Smooth muscle cell (in vitro differentiated cells): ENCODE data around the gene HCRTR1. TPM values are rescaled to one million over a fixed set of nuclear protein-coding genes. Genes with fewer than 3 reads are reported as not detected.

Source experiments
- DNase-seq: peaks from one replicate; lab custom pipeline; 2025; ENCODE audit not compliant: unreplicated experiment; lab: John Stamatoyannopoulos, UW
- H2AFZ ChIP-seq: fragments of 200-600 bp; sonication (generic); 2 replicates; pipeline ENCODE4 v1.6.0; 2016; ENCODE audit warnings: antibody characterized with exemption, low read depth, mild to moderate bottlenecking
- H3F3A ChIP-seq: fragments of 200-600 bp; sonication (generic); 2 replicates; pipeline ENCODE4 v1.6.0; 2017; ENCODE audit warnings: antibody characterized with exemption, low read depth
- H3K27ac ChIP-seq: fragments of 200-600 bp; sonication (generic); 2 replicates; pipeline ENCODE4 v1.5.1; 2016; ENCODE audit warnings: low read depth, mild to moderate bottlenecking
- H3K27me3 ChIP-seq: fragments of 200-600 bp; sonication (generic); 2 replicates; pipeline ENCODE4 v1.6.1; 2016; ENCODE audit warnings: low read depth, mild to moderate bottlenecking
- H3K36me3 ChIP-seq: fragments of 200-600 bp; sonication (generic); 2 replicates; pipeline ENCODE4 v1.5.1; 2016; ENCODE audit warnings: low read depth
- H3K4me1 ChIP-seq: fragments of 200-600 bp; sonication (generic); 2 replicates; pipeline ENCODE4 v1.5.1; 2016; ENCODE audit warnings: low read depth
- H3K4me2 ChIP-seq: fragments of 200-600 bp; sonication (generic); 2 replicates; pipeline ENCODE4 v1.6.0; 2016; ENCODE audit warnings: mild to moderate bottlenecking
- H3K4me3 ChIP-seq: fragments of 200-600 bp; sonication (generic); 2 replicates; pipeline ENCODE4 v1.5.1; 2016; ENCODE audit warnings: mild to moderate bottlenecking
- H3K79me2 ChIP-seq: fragments of 200-600 bp; sonication (generic); 2 replicates; pipeline ENCODE4 v1.6.0; 2016; ENCODE audit warnings: low read depth, mild to moderate bottlenecking
- H3K9ac ChIP-seq: fragments of 200-600 bp; sonication (generic); 2 replicates; pipeline ENCODE4 v1.6.0; 2016; ENCODE audit warnings: low read depth
- H3K9me3 ChIP-seq: fragments of 200-600 bp; sonication (generic); replicated peaks from 2 replicates; pipeline ENCODE4 v1.5.1; 2016; ENCODE audit warnings: low read depth
- H4K20me1 ChIP-seq: fragments of 200-600 bp; sonication (generic); 2 replicates; pipeline ENCODE4 v1.6.0; 2016; ENCODE audit warnings: low read depth
- WGBS: methylation state at CpG from one replicate; pipeline ENCODE4 v1.1.7; 2016; ENCODE audit warnings: low lambda C conversion rate; 5-methylcytosine and 5-hydroxymethylcytosine counted together
- polyA plus RNA-seq: library from polyadenylated mRNA; unstranded; fragments of >200 nt; fragmentation: Nextera tagmentation; extraction: Ambion mirVana; gene quantifications from 2 replicates; pipeline ENCODE4 v1.2.1, GENCODE V29; 2016
- total RNA-seq: library from RNA; depleted of rRNA; stranded (reverse); fragments of >200 nt; gene quantifications from 2 replicates; pipeline ENCODE4 v1.2.3, GENCODE V29; 2014
- TF ChIP-seq, protein P1 (sequence below): fragments of 200-600 bp; sonication (generic); IDR thresholded peaks from 2 replicates; pipeline ENCODE4 v1.5.1; 2017; ENCODE audit warnings: borderline replicate concordance, mild to moderate bottlenecking, antibody characterized with exemption; ENCODE audit not compliant: insufficient read depth, poor library complexity, severe bottlenecking

Gene HCRTR1
- total and polyA plus RNA-seq, 2 experiments from 2014 or later = 2.0 TPM; not detected in 1

DNA sequence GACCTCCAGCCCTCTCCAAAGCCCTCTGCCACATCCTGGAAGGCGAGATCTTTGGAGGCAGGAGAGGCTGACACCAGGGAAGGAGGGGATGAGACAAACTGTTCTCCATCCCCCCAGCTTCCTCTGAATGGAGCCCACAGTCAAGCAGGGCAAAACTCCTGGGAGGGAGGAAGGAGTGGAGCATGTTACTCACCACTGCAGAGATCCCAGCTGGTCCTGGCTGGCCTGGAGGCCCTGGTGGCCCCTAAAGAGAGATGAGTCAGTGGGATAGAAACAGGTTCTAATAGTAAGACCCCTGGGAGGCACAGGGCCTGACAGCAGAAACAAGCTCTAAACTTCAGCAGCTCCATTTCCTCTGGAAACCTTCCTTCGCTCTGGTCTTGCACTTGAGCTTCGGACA is 41.2 kb downstream of the HCRTR1 start:
- Histone ChIP-seq H3K9ac (no peak overlapping the region), H3K27ac (no peak overlapping the region), H3K79me2 (no peaks in the 10 kb centered on the region), H3K36me3 (no peaks in the 10 kb centered on the region), H3K4me2 (no peak overlapping the region), H3K9me3 (no peaks in the 10 kb centered on the region), H3F3A (peaks cover 7% of the 10 kb centered on the region), H3K4me3 (no peak overlapping the region), H3K4me1 (no peaks in the 10 kb centered on the region), H4K20me1 (no peaks in the 10 kb centered on the region), H2AFZ (no peak overlapping the region), H3K27me3 (no peaks in the 10 kb centered on the region)
- WGBS = 89% methylated on average over 3 of the region's 3 CpGs
- TF ChIP-seq, protein P1, sequence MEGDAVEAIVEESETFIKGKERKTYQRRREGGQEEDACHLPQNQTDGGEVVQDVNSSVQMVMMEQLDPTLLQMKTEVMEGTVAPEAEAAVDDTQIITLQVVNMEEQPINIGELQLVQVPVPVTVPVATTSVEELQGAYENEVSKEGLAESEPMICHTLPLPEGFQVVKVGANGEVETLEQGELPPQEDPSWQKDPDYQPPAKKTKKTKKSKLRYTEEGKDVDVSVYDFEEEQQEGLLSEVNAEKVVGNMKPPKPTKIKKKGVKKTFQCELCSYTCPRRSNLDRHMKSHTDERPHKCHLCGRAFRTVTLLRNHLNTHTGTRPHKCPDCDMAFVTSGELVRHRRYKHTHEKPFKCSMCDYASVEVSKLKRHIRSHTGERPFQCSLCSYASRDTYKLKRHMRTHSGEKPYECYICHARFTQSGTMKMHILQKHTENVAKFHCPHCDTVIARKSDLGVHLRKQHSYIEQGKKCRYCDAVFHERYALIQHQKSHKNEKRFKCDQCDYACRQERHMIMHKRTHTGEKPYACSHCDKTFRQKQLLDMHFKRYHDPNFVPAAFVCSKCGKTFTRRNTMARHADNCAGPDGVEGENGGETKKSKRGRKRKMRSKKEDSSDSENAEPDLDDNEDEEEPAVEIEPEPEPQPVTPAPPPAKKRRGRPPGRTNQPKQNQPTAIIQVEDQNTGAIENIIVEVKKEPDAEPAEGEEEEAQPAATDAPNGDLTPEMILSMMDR = no peak
- DNase-seq = no peak

DNA sequence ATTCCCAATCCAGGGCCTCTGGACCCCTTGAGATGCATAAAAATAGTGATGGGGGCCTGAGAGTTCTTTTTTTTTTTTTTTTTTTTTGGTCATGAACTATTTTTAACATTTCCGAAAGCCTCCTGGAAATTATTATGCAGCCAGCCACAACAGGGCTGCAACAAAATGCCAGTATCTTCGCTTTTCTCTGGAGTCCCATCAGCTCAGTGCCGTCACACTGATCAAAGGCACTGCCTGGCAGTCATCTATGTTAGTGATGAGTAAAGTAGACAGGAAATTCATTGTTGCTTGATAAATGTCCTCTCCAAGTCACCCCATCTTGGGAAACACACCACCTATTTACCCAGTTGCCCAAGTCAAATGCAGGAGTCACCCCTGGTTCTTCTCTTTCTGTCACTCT is 42.4 kb downstream of the HCRTR1 start:
- TF ChIP-seq, protein P1 = no peak
- Histone ChIP-seq H3K79me2 (no peaks in the 10 kb centered on the region), H3K4me2 (no peak overlapping the region), H3F3A (peaks cover 7% of the 10 kb centered on the region), H2AFZ (no peak overlapping the region), H3K27ac (no peak overlapping the region), H3K4me3 (no peak overlapping the region), H3K9me3 (no peaks in the 10 kb centered on the region), H3K4me1 (no peaks in the 10 kb centered on the region), H3K27me3 (no peaks in the 10 kb centered on the region), H3K9ac (no peak overlapping the region), H4K20me1 (no peaks in the 10 kb centered on the region), H3K36me3 (no peaks in the 10 kb centered on the region)
- WGBS = 89% methylated on average over 3 of the region's 3 CpGs
- no peak for DNase-seq

DNA sequence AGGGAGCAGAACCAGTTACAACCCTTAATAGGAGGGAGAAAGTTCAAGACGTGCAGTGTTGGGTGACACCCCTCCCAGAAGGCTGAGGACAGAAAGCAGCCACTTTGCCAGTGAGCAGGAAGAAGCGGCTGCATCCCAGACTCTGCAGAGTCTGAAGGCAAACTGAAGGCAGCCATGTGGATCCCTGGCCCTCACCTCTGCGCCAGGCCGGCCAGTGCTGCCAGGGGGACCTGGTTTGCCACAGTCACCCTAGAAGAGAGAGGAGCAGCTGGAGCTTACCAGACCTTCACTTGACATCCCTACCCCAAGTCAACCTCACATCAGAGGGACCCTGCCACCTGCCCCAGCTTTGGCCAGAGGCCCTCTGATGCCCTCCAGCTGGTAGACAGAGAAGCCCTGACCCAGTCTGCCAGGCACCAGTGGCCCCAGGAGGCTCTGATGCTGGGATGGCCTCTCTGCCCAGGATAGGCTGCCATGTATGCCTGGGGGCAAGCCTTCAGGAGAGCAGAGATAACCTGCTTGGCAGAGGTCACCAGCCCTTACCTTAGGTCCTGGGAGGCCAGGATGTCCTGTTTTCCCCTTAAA is 43.5 kb downstream of the HCRTR1 start:
- no peak for DNase-seq
- TF ChIP-seq, protein P1 = no peak
- H3F3A ChIP-seq = peaks cover 5% of the 10 kb centered on the region
- no peaks in the 10 kb centered on the region for H3K4me1 ChIP-seq
- H3K9me3 ChIP-seq = no peaks in the 10 kb centered on the region
- no peaks in the 10 kb centered on the region for H3K36me3 ChIP-seq
- H3K9ac ChIP-seq = no peak overlapping the region
- H3K27ac ChIP-seq = no peak overlapping the region
- H3K4me2 ChIP-seq = no peak overlapping the region
- 94% methylated on average over 4 of the region's 4 CpGs for WGBS
- H4K20me1 ChIP-seq = no peaks in the 10 kb centered on the region
- H2AFZ ChIP-seq = no peak overlapping the region
- no peaks in the 10 kb centered on the region for H3K27me3 ChIP-seq
- H3K79me2 ChIP-seq = no peaks in the 10 kb centered on the region
- no peak overlapping the region for H3K4me3 ChIP-seq

DNA sequence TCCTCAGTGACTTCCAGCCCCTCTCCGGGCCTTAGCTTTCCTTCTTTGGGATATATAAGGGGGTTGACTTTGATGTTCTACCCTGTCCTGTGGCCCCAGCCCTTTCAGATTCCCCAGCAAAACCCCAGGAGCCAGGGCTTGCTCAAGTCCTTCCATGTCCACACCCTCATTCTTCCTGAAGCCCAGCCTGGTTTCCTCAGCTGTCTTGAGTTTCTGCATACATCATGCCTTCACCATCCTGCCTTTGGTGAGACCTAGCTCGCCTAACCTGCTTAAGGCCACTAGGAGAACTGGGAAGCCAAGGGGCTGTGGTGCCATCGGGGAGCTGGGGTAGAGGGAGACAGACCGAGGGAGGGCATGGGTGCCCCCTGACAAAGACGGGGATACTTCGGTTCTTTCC is 44.4 kb downstream of the HCRTR1 start:
- no peak overlapping the region for H3K9ac ChIP-seq
- H3K4me3 ChIP-seq = no peak overlapping the region
- no peaks in the 10 kb centered on the region for H4K20me1 ChIP-seq
- no peak overlapping the region for H3K27ac ChIP-seq
- no peaks in the 10 kb centered on the region for H3K9me3 ChIP-seq
- H3K79me2 ChIP-seq = no peaks in the 10 kb centered on the region
- no peaks in the 10 kb centered on the region for H3F3A ChIP-seq
- WGBS = 90% methylated on average over 6 of the region's 6 CpGs
- no peaks in the 10 kb centered on the region for H3K36me3 ChIP-seq
- no peaks in the 10 kb centered on the region for H3K27me3 ChIP-seq
- H3K4me2 ChIP-seq = no peak overlapping the region
- TF ChIP-seq, protein P1 = no peak
- no peaks in the 10 kb centered on the region for H3K4me1 ChIP-seq
- DNase-seq = no peak
- no peak overlapping the region for H2AFZ ChIP-seq
